ENCODE data around the gene SELL.
"Not testable (repeated sequence)": the region's sequence is repeated elsewhere in the genome, so short reads cannot be mapped to it uniquely, and the experiment has no call there.

Gene SELL

DNA sequence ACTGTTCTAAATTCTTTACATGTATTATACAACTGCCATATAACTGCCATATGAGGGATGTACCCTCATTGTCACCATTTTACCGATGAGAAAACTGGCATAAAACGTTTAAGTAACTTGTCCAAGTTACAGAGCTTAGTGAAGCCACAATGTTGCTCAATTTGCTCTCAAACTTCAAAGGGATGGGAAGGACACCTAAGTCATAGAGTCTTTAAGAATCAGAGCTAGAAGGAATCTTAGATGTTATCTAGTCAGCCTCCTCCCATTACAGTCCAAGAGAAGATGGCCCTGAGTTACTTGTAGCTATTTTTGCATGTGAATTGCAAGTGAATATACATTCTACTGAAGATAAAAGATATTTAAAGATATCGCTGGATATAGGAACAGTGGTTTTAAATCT lies 31.7 kb downstream of the SELL start:
- no peak overlapping the region for H3K27ac ChIP-seq
- no peak for TF ChIP-seq ZFX (IDR thresholded peaks at IDR 0.05; ENCODE audit: borderline replicate concordance)
- TF ChIP-seq, protein P1, sequence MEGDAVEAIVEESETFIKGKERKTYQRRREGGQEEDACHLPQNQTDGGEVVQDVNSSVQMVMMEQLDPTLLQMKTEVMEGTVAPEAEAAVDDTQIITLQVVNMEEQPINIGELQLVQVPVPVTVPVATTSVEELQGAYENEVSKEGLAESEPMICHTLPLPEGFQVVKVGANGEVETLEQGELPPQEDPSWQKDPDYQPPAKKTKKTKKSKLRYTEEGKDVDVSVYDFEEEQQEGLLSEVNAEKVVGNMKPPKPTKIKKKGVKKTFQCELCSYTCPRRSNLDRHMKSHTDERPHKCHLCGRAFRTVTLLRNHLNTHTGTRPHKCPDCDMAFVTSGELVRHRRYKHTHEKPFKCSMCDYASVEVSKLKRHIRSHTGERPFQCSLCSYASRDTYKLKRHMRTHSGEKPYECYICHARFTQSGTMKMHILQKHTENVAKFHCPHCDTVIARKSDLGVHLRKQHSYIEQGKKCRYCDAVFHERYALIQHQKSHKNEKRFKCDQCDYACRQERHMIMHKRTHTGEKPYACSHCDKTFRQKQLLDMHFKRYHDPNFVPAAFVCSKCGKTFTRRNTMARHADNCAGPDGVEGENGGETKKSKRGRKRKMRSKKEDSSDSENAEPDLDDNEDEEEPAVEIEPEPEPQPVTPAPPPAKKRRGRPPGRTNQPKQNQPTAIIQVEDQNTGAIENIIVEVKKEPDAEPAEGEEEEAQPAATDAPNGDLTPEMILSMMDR (IDR thresholded peaks at IDR 0.05): no peak

DNA sequence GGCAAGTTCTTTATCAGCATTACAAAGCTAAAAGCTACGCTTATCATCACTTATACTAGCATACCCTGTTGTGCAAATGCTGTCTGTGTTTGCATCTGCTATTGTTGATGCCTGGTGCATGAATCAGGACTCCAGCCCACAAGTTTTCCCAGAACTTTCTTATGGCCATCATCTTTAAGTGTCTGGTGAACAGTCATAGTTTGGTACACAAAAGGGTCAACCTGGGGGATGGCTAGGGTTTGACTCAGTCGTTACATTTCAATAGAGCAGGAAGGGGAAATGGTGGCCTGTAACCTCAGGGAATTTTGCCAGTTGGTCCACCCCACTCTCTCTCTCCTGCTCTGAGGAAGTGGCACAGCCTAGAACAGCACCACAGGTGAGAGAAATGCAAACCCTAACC lies 35.4 kb downstream of the SELL start:
- TF ChIP-seq ZFX (IDR thresholded peaks at IDR 0.05; ENCODE audit: borderline replicate concordance): no peak
- TF ChIP-seq, protein P1 (IDR thresholded peaks at IDR 0.05): no peak
- no peak overlapping the region for H3K27ac ChIP-seq

DNA sequence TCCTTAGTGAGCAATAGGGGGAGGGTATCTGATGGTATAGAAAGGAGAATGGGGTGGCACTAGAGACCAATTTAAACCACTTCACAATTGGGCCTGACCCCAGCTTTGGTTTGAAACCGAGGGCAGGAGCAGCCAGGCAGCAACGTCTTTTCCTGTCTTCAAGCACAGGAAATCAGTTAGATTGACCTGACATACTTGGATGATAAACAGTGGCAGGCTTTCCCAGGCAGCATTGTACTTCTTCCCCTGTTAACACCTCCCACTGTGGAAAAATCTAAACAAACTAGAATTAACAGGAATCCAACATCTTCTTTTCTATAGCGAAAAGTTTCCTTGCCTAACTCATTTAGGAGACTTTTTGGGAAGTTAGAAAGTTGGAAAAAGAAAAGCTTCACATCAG lies 40.6 kb downstream of the SELL start:
- H3K27ac ChIP-seq: no peak overlapping the region
- TF ChIP-seq, protein P1 (IDR thresholded peaks at IDR 0.05): no peak
- no peak for TF ChIP-seq ZFX (IDR thresholded peaks at IDR 0.05; ENCODE audit: borderline replicate concordance)

DNA sequence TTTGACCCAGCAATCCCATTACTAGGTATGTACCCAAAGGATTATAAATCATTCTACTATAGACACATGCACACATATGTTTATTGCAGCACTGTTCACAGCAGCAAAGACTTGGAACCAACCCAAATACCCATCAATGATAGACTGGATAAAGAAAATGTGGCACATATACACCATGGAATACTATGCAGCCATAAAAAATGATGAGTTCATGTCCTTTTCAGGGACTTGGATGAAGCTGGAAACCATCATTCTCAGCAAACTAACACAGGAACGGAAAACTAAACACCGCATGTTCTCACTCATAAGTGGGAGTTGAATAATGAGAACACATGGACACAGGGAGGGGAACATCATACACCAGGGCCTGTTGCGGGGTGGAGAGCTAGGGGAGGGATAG lies 41.2 kb downstream of the SELL start:
- H3K27ac ChIP-seq: not testable (repeated sequence)

DNA sequence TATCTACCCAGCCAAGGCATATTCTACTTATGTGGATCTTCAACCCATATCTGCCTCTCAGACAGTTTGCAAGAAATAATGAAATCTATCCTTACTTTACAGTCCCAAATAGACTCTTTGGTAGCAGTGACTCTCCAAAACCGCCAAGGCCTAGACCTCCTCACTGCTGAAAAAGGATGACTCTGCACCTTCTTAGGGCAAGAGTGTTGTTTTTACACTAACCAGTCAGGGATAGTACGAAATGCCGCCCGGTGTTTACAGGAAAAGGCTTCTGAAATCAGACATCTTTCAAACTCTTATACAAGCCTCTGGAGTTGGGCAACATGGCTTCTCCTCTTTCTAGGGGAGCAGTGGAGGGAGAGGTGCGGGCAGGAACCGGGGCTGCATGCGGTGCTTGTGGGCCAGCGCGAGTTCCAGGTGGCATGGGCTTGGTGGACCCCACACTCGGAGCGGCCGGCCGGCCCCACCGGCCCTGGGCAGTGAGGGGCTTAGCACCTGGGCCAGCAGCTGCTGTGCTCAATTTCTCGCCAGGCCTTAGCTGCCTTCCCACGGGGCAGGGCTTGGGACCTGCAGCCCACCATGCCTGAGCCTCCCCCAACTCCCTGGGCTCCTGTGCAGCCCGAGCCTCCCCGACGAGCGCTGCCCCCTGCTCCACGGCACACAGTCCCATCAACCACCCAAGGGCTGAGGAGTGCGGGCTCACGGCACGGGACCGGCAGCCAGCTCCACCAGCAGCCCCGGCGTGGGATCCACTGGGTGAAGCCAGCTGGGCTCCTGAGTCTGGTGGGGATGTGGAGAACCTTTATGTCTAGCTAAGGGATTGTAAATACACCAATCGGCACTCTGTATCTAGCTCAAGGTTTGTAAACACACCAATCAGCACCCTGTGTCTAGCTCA lies 43.5 kb downstream of the SELL start:
- not testable (repeated sequence) for H3K27ac ChIP-seq

DNA sequence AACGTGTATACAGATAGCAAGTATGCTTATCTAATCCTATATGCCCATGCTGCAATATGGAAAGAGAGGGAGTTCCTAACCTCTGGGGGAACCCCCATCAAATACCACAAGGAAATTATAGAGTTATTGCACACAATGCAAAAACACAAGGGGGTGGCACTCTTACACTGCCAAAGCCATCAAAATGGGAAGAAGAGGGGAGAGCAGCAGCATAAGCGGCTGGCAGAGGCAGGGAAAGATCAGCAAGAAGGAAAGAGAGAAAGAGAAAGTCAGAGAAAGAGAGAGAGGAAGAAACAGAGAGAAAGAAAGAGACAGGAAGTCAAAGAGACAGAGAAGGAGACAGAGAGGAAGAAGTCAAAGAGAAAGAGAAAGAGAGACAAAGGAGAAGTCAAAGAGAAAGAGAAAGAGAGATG lies 44.2 kb downstream of the SELL start:
- H3K27ac ChIP-seq: not testable (repeated sequence)

DNA sequence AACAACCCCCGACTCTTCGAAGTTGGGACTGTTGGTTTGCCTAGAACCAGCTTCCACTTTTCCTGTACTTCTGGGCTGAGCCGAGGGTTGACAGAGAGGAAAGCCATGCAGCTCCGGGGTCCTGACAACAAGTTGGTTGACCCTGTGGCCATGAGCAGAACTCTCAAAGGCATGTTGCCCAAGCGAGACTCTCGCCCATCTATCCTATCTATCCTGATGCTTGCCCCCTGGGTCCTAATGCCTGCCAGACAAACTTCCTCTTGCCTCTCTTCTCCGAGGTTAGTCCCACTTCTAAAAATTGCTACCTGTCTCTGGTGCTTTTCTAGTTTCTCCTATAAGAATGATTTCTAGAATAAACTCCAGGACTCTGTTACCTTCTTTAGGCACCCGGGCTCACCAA lies 48.7 kb downstream of the SELL start:
- not testable (repeated sequence) for H3K27ac ChIP-seq

DNA sequence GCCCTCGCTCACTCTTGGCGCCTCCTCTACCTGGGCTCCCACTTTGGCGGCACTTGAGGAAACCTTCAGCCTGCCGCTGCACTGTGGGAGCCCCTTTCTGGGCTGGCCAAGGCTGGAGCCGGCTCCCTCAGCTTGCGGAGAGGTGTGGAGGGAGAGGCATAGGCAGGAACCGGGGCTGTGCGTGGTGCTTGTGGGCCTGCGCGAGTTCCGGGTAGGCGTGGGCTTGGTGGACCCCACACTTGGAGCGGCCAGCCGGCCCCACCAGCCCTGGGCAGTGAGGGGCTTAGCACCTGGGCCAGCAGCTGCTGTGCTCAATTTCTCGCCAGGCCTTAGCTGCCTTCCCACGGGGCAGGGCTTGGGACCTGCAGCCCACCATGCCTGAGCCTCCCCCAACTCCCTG lies 50.4 kb downstream of the SELL start:
- not testable (repeated sequence) for H3K27ac ChIP-seq

DNA sequence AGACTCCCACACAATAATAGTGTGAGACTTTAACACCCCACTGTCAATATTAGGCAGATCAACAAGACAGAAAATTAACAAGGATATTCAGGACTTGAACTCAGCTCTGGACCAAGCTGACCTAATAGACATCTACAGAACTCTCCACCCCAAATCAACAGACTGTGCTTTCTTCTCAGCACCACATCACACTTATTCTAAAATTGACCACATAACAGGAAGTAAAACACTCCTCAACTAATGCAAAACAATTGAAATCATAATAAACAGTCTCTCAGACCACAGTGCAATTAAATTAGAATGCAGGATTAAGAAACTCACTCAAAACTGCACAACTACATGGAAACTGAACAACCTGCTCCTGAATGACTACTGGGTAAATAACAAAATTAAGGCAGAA lies 52.6 kb downstream of the SELL start:
- H3K27ac ChIP-seq: not testable (repeated sequence)

DNA sequence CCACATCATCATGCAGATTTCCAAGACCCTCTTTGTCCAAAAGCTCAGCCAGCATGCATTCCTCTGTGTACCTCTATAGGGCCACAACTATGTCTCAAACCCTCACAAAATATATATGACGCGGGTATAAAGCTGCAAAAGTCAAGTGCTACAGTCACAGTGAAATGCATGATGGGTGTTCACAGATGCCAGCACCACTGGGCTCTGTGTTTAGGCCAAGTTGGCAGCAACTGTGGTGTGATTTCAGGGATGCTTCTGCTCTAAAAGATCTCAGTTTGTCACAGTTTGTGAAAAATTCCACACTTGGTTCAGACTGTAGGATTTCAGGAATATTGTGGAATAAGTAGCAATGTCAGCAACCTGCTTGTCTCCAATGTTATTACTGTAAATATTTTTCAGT lies 57.5 kb downstream of the SELL start:
- H3K27ac ChIP-seq: no peak overlapping the region
- TF ChIP-seq ZFX (IDR thresholded peaks at IDR 0.05; ENCODE audit: borderline replicate concordance): no peak
- TF ChIP-seq, protein P1 (IDR thresholded peaks at IDR 0.05): no peak

DNA sequence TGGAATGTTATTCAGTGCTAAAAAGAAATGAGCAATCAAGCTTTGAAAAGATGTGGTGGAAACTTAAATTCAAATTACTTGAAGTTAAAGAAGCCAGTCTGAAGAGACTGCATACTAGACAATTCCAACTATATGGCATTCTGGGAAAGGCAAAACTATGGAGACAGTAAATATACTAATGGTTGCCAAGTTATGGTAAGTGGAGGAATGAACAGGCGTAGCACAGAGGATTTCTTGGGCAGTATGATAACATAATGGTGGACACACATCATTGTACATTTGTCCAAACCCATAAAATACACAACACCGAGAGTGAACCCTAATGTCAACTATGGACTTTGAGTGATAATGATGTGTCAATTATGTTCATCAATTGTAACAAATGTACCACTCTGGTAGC lies 60.4 kb downstream of the SELL start:
- no peak for TF ChIP-seq ZFX (IDR thresholded peaks at IDR 0.05; ENCODE audit: borderline replicate concordance)
- TF ChIP-seq, protein P1 (IDR thresholded peaks at IDR 0.05): no peak
- H3K27ac ChIP-seq: no peak overlapping the region

Measured in 22Rv1 (cell line).